Vagina (tissue), 1 donor: ENCODE results near the gene CBX8. TPM values are rescaled to one million over a fixed set of nuclear protein-coding genes. Genes with fewer than 3 reads are reported as not detected.

Experiments
- total RNA-seq: library from RNA; depleted of rRNA; stranded (reverse); fragments of >200 nt; gene quantifications from one replicate; pipeline ENCODE4 v1.2.3, GENCODE V29; 2016

CBX8 gene
- total RNA-seq, 1 donor from 2014 or later = 0.98 TPM

Other genes starting within 250 kb of the CBX8 start
- gene RBFOX3, start 186.0 kb downstream of the CBX8 start, total RNA-seq = 3.7 TPM
- gene ENPP7, start 66.1 kb downstream of the CBX8 start, total RNA-seq = not detected
- gene CBX2, start 18.9 kb downstream of the CBX8 start, total RNA-seq = 5.6 TPM
- 13.0 TPM for gene CBX4, start 42.4 kb upstream of the CBX8 start, total RNA-seq
- gene TBC1D16, start 238.8 kb upstream of the CBX8 start, total RNA-seq = 18.2 TPM
- gene CCDC40, start 239.6 kb upstream of the CBX8 start, total RNA-seq = 9.3 TPM